ENCODE results near the gene TPCN2.

TPCN2 gene

GRCh38 chr11:69080257-69080995, 31.7 kb downstream of the TPCN2 start:
- no peak for DNase-seq (ENCODE audit: extremely low read depth, low read depth)
- no peak overlapping the region for H3K4me3 ChIP-seq (replicated peaks; ENCODE audit: low read depth, low read length)
- TF ChIP-seq, protein P1, sequence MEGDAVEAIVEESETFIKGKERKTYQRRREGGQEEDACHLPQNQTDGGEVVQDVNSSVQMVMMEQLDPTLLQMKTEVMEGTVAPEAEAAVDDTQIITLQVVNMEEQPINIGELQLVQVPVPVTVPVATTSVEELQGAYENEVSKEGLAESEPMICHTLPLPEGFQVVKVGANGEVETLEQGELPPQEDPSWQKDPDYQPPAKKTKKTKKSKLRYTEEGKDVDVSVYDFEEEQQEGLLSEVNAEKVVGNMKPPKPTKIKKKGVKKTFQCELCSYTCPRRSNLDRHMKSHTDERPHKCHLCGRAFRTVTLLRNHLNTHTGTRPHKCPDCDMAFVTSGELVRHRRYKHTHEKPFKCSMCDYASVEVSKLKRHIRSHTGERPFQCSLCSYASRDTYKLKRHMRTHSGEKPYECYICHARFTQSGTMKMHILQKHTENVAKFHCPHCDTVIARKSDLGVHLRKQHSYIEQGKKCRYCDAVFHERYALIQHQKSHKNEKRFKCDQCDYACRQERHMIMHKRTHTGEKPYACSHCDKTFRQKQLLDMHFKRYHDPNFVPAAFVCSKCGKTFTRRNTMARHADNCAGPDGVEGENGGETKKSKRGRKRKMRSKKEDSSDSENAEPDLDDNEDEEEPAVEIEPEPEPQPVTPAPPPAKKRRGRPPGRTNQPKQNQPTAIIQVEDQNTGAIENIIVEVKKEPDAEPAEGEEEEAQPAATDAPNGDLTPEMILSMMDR (IDR thresholded peaks at IDR 0.05; ENCODE audit: low read depth, low read length, missing control alignments): no peak

DNA sequence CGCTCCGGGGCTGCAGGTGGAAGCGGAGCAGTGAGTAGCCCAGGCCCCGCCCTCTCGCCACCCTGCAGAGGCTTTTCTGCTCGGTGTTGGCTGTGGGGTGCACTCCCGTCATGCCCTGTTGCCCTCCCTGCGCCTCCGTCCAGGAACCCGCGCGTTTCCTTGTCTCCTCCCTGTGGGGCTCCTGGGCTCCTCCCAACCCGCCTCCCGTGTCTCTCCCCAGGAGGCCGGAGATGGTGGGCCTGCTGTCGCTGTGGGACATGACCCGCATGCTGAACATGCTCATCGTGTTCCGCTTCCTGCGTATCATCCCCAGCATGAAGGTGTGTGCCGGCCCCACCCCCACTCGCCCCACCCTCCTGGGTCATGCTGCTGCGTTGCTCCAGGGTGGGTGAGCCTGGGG, 32.4 kb downstream of the TPCN2 start:
- H3K4me3 ChIP-seq (replicated peaks; ENCODE audit: low read depth, low read length): no peak overlapping the region
- TF ChIP-seq, protein P1 (IDR thresholded peaks at IDR 0.05; ENCODE audit: low read depth, low read length, missing control alignments): no peak
- no peak for DNase-seq (ENCODE audit: extremely low read depth, low read depth)

DNA sequence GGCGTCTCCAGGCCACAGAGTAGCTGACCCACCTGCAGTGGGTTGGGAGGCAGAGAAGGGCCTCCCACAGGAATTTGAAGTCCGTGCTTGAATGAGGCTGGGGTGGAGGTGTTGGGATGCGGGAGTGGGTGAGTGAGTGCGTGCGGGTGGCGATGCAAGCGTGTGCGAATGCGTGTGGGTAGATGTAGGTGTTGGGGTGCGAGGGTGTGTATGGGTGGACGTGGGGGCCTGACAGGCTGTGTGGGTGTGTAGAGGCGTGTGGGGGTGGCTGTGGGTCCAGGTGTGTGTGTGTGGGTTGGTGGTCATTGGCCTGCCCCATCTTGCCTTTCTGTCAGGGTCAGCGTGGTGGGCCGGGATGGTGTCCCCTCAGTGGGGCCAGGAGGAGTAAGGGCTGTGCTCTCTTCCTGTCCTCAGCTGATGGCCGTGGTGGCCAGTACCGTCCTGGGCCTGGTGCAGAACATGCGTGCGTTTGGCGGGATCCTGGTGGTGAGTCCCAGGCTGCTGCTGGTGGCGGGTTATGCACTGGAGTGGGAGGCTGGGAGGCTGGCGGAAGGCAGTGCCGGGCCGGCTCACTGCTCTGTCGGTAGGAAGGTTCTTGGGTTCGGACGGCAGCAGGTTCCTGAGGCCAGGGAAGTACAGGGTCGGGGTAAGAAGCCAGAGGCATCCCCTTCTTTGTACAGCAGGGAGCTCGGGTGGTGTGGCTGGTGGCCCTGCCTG, 35.0 kb downstream of the TPCN2 start:
- no peak overlapping the region for H3K4me3 ChIP-seq (replicated peaks; ENCODE audit: low read depth, low read length)
- TF ChIP-seq, protein P1 (IDR thresholded peaks at IDR 0.05; ENCODE audit: low read depth, low read length, missing control alignments): no peak
- DNase-seq (ENCODE audit: extremely low read depth, low read depth): no peak

- TF ChIP-seq, protein P1 (IDR thresholded peaks at IDR 0.05; ENCODE audit: low read depth, low read length, missing control alignments): no peak
- no peak for DNase-seq (ENCODE audit: extremely low read depth, low read depth)
- no peak overlapping the region for H3K4me3 ChIP-seq (replicated peaks; ENCODE audit: low read depth, low read length)
These were observed 35.6 kb downstream of the TPCN2 start for GRCh38 chr11:69084371-69084770.

DNA sequence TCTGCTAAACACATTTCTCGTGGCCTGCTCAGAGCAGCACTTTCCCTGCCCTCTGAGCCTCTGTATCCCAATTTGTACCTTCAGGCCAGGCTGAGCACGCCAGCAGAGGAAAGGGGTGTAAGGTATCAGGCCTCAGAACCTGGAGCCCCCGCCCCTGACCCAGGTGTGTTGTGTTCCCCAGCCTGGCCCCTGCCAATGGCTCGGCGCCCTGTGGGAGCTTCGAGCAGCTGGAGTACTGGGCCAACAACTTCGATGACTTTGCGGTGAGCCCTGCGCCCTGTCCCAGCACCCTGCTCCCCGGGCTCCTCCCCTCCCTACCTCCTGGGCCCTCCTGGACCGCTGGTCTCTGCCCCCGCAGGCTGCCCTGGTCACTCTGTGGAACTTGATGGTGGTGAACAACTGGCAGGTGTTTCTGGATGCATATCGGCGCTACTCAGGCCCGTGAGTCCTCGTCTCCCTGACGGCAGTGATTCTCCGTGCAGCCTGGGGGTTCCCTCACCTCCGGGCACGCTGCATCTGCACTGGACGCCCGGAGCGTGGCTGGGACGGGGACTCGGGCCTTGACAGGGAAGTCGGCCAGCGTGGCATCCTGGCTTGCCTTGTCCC, 36.9 kb downstream of the TPCN2 start:
- TF ChIP-seq, protein P1 (IDR thresholded peaks at IDR 0.05; ENCODE audit: low read depth, low read length, missing control alignments): no peak
- no peak for DNase-seq (ENCODE audit: extremely low read depth, low read depth)
- H3K4me3 ChIP-seq (replicated peaks; ENCODE audit: low read depth, low read length): no peak overlapping the region

DNA sequence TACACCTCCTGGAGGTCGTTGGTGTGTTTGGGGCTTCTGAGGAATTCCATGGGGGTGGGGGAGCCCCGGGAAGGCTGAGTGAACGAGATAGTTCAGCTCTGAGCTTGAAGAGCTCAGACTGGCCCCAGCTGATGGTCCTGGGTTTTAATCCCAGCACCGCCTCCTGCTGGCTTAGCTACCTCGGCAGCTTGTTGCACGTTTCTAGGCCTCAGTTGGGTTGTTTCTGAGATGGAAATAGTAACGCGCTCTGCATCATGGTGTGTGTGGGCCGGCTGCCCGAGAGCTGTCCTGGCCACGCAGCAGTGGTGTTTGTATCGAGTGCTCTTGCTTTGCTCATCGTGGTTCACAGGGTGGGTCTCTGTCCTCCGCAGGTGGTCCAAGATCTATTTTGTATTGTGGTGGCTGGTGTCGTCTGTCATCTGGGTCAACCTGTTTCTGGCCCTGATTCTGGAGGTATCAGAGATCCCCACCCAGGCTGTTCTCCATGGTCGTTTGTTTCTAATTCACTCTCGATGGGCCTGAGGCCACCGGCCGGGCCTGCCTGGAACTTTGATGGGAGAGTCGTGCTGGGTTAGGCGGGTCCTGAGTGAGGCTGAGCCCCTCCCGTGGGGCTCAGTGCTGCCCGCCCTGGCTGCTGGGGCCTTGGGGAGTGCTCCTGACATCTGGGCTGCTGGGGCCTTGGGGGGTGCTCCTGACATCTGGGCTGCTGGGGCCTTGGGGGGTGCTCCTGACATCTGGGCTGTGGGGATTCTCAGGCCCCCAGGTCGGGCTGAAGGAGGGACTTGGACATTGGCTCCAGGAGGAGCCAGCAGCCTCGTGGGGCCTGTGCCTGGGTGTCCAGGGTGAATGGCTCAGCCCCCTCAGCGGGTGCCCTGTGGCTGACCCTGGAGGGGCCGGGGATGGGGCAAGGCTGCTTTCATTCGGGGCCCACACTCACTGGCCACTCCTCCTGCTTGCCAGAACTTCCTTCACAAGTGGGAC, 37.7 kb downstream of the TPCN2 start:
- H3K4me3 ChIP-seq (replicated peaks; ENCODE audit: low read depth, low read length): no peak overlapping the region
- DNase-seq (ENCODE audit: extremely low read depth, low read depth): no peak
- TF ChIP-seq, protein P1 (IDR thresholded peaks at IDR 0.05; ENCODE audit: low read depth, low read length, missing control alignments): peak; percentile 18
